ENCODE results near the gene ZMIZ1.
A peak's percentile ranks its signal among the peaks of the same experiment; 100 is the strongest.

Gene ZMIZ1

DNA sequence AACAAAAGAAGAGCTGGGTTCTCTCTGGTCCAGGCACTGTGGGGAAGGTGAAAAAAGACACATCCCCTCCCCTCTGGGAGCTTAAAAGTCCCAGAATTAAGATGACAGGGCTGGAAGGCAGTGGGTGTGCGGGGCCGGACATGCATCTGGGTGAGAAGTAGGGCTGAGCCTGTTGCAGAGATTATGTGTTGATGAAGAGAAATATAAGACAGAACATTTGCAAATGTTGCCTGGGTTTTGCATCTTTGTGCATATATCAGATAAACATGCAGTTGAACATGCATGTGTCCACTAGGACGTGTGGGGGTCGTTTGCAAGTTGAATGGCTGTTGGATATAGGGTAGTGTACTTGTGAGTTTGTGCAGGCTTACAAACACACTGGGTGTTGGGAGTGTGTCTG is 184.2 kb downstream of the ZMIZ1 start:
- no peaks in the 10 kb centered on the region for H3K27me3 ChIP-seq (ENCODE audit: control insufficient read depth, insufficient read depth, low read length)
- no peak overlapping the region for H3K27ac ChIP-seq (ENCODE audit: low read depth, low read length)
- H3K4me1 ChIP-seq (ENCODE audit: control insufficient read depth, insufficient read depth, low read length) = peaks cover 9% of the 10 kb centered on the region
- no peaks in the 10 kb centered on the region for H3K9me3 ChIP-seq (ENCODE audit: control insufficient read depth, insufficient read depth, low read length)
- no peak overlapping the region for H3K4me3 ChIP-seq (ENCODE audit: low read depth, low read length)
- H3K36me3 ChIP-seq (ENCODE audit: control insufficient read depth, insufficient read depth, low read length) = peaks cover 8% of the 10 kb centered on the region
- no peak overlapping the region for H3K9ac ChIP-seq (ENCODE audit: low read depth, low read length)

GRCh38 chr10:79253704-79254103 is 184.9 kb downstream of the ZMIZ1 start:
- Histone ChIP-seq H3K36me3 (ENCODE audit: control insufficient read depth, insufficient read depth, low read length) (peaks cover 8% of the 10 kb centered on the region), H3K4me3 (ENCODE audit: low read depth, low read length) (no peak overlapping the region)

GRCh38 chr10:79254333-79255006 is 185.7 kb downstream of the ZMIZ1 start:
- Histone ChIP-seq H3K4me1 (ENCODE audit: control insufficient read depth, insufficient read depth, low read length) (no peaks in the 10 kb centered on the region), H3K4me3 (ENCODE audit: low read depth, low read length) (no peak overlapping the region), H3K9ac (ENCODE audit: low read depth, low read length) (no peak overlapping the region), H3K27ac (ENCODE audit: low read depth, low read length) (no peak overlapping the region), H3K27me3 (ENCODE audit: control insufficient read depth, insufficient read depth, low read length) (no peaks in the 10 kb centered on the region), H3K36me3 (ENCODE audit: control insufficient read depth, insufficient read depth, low read length) (peaks cover 8% of the 10 kb centered on the region), H3K9me3 (ENCODE audit: control insufficient read depth, insufficient read depth, low read length) (no peaks in the 10 kb centered on the region)

More at GRCh38 chr10:79253704-79254103, 184.9 kb downstream of the ZMIZ1 start:
- Histone ChIP-seq H3K4me1 (ENCODE audit: control insufficient read depth, insufficient read depth, low read length) (peaks cover 2% of the 10 kb centered on the region; the same call in 1 of the 2 replicates), H3K27me3 (ENCODE audit: control insufficient read depth, insufficient read depth, low read length) (no peaks in the 10 kb centered on the region), H3K9ac (ENCODE audit: low read depth, low read length) (no peak overlapping the region), H3K9me3 (ENCODE audit: control insufficient read depth, insufficient read depth, low read length) (no peaks in the 10 kb centered on the region), H3K27ac (ENCODE audit: low read depth, low read length) (no peak overlapping the region)

- no peak overlapping the region for H3K27ac ChIP-seq (ENCODE audit: low read depth, low read length)
- H3K27me3 ChIP-seq (ENCODE audit: control insufficient read depth, insufficient read depth, low read length) = no peaks in the 10 kb centered on the region
- H3K4me1 ChIP-seq (ENCODE audit: control insufficient read depth, insufficient read depth, low read length) = no peaks in the 10 kb centered on the region
- no peak overlapping the region for H3K9ac ChIP-seq (ENCODE audit: low read depth, low read length)
- no peak overlapping the region for H3K4me3 ChIP-seq (ENCODE audit: low read depth, low read length)
- H3K9me3 ChIP-seq (ENCODE audit: control insufficient read depth, insufficient read depth, low read length) = no peaks in the 10 kb centered on the region
- peaks cover 8% of the 10 kb centered on the region for H3K36me3 ChIP-seq (ENCODE audit: control insufficient read depth, insufficient read depth, low read length)
These were observed 186.3 kb downstream of the ZMIZ1 start for GRCh38 chr10:79255007-79255507.

DNA sequence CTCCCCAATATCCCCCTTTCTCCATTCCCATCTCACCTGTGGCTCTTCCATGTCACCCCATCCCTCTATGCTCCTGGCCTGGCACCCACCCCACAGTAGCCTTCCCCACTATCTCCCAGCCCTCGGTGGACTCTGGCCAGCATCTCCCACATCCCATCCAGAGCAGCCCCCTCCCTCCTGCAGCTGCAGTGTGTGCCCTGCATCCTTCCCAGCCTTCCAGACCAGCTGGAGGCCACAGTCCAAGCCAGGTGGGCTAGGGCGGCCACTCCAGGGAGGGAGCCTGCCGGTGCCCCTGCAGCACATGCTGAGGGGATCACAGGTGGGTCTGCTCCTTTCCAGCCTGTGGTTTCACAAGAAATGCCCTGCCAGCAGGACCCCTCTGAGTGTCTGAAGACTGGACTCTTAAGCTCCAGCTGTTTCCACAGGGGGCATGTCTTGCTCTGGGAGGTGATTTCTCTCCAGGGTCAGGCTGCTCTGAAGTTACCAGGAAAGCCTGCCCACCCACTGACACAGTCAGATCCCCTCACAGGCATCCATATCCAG is 187.6 kb downstream of the ZMIZ1 start:
- Histone ChIP-seq H3K9ac (ENCODE audit: low read depth, low read length) (no peak overlapping the region), H3K4me3 (ENCODE audit: low read depth, low read length) (no peak overlapping the region), H3K27me3 (ENCODE audit: control insufficient read depth, insufficient read depth, low read length) (no peaks in the 10 kb centered on the region), H3K9me3 (ENCODE audit: control insufficient read depth, insufficient read depth, low read length) (no peaks in the 10 kb centered on the region), H3K27ac (ENCODE audit: low read depth, low read length) (no peak overlapping the region), H3K36me3 (ENCODE audit: control insufficient read depth, insufficient read depth, low read length) (peaks cover 8% of the 10 kb centered on the region), H3K4me1 (ENCODE audit: control insufficient read depth, insufficient read depth, low read length) (peaks cover 11% of the 10 kb centered on the region)

GRCh38 chr10:79258894-79259293 is 190.1 kb downstream of the ZMIZ1 start:
- Histone ChIP-seq H3K9me3 (ENCODE audit: control insufficient read depth, insufficient read depth, low read length) (no peaks in the 10 kb centered on the region), H3K9ac (ENCODE audit: low read depth, low read length) (no peak overlapping the region), H3K4me1 (ENCODE audit: control insufficient read depth, insufficient read depth, low read length) (peaks cover 17% of the 10 kb centered on the region), H3K27me3 (ENCODE audit: control insufficient read depth, insufficient read depth, low read length) (no peaks in the 10 kb centered on the region), H3K27ac (ENCODE audit: low read depth, low read length) (no peak overlapping the region), H3K36me3 (ENCODE audit: control insufficient read depth, insufficient read depth, low read length) (peaks cover 7% of the 10 kb centered on the region), H3K4me3 (ENCODE audit: low read depth, low read length) (no peak overlapping the region)

- no peaks in the 10 kb centered on the region for H3K9me3 ChIP-seq (ENCODE audit: control insufficient read depth, insufficient read depth, low read length)
- peaks cover 7% of the 10 kb centered on the region for H3K36me3 ChIP-seq (ENCODE audit: control insufficient read depth, insufficient read depth, low read length)
- H3K27ac ChIP-seq (ENCODE audit: low read depth, low read length) = no peak overlapping the region
- no peak overlapping the region for H3K9ac ChIP-seq (ENCODE audit: low read depth, low read length)
- H3K4me3 ChIP-seq (ENCODE audit: low read depth, low read length) = no peak overlapping the region
- H3K27me3 ChIP-seq (ENCODE audit: control insufficient read depth, insufficient read depth, low read length) = no peaks in the 10 kb centered on the region
- peaks cover 17% of the 10 kb centered on the region for H3K4me1 ChIP-seq (ENCODE audit: control insufficient read depth, insufficient read depth, low read length)
These were observed 191.1 kb downstream of the ZMIZ1 start for GRCh38 chr10:79259834-79260233.

DNA sequence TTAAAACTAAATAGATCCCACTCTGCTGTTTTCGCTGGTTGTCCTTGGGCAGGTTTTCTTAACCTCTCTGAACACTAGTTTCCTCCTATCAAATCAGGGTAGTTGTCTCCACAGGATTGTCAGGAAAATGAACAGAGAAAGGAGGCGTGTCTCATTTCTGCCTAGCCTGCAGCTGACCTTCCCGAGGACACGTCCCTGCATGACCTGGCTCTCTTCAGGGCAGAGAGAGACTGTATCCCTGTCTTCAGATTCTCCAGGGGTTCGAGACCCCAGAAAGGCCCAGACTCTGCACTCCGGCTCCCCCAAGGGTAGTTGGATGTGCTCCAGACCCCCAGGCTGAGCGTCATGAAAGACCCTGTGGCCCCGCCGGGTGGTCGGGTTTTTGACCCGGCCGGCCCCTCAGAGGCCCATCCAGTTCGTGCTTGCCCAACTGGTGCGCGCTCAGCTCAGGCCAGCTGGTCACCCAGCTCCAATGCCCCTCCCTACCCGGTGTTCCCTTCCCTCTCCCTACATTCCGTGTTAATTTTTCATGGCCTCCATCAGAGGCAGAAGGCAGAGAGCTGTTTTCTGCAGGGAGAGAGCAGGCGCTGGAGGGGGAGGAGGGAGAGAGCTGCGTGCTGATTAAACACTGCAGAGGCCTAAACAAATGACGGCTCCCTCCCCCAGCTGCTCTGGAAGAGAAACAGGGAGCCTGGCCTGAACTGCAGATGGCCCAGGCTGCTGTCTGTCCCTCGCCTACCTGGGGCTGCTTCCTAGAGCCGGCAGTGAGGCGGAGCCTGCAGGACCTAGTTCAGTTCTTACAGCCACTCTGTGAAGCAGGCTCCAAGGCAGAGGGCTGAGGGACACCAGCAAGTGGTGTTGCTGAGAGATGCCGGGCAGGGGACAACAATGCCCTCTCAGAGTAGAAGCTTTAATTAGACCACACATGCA is 192.3 kb downstream of the ZMIZ1 start:
- peaks cover 17% of the 10 kb centered on the region for H3K4me1 ChIP-seq (ENCODE audit: control insufficient read depth, insufficient read depth, low read length)
- peaks cover 7% of the 10 kb centered on the region for H3K36me3 ChIP-seq (ENCODE audit: control insufficient read depth, insufficient read depth, low read length)
- no peak overlapping the region for H3K4me3 ChIP-seq (ENCODE audit: low read depth, low read length)
- H3K9ac ChIP-seq (ENCODE audit: low read depth, low read length) = no peak overlapping the region
- H3K27ac ChIP-seq (ENCODE audit: low read depth, low read length) = peak overlapping the region; percentile 36
- no peaks in the 10 kb centered on the region for H3K9me3 ChIP-seq (ENCODE audit: control insufficient read depth, insufficient read depth, low read length)
- H3K27me3 ChIP-seq (ENCODE audit: control insufficient read depth, insufficient read depth, low read length) = no peaks in the 10 kb centered on the region

DNA sequence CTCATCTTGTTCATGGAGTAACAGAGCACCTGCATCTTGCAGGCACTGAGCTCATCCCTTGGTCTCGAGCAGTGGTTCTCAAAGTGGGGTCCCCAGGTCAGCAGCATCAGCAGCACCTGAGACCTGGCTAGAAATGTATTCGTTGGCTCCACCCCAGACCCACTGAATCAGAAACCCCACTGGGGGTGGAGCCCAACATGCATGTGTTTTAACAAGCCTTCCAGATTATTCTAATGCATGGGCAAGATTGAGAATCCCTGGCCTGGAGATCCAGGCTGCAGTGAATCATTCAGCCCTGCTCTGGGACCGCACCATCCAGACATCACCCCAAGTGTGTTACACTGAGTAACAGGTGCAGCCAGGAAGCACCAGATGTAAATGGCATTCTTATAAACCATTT is 193.4 kb downstream of the ZMIZ1 start:
- Histone ChIP-seq H3K36me3 (ENCODE audit: control insufficient read depth, insufficient read depth, low read length) (peaks cover 4% of the 10 kb centered on the region; the same call in 1 of the 2 replicates), H3K4me1 (ENCODE audit: control insufficient read depth, insufficient read depth, low read length) (peaks cover 17% of the 10 kb centered on the region), H3K9ac (ENCODE audit: low read depth, low read length) (no peak overlapping the region), H3K27ac (ENCODE audit: low read depth, low read length) (no peak overlapping the region), H3K27me3 (ENCODE audit: control insufficient read depth, insufficient read depth, low read length) (no peaks in the 10 kb centered on the region), H3K9me3 (ENCODE audit: control insufficient read depth, insufficient read depth, low read length) (no peaks in the 10 kb centered on the region), H3K4me3 (ENCODE audit: low read depth, low read length) (no peak overlapping the region)

GRCh38 chr10:79262959-79263746 is 194.4 kb downstream of the ZMIZ1 start:
- H3K9ac ChIP-seq (ENCODE audit: low read depth, low read length) = no peak overlapping the region
- H3K9me3 ChIP-seq (ENCODE audit: control insufficient read depth, insufficient read depth, low read length) = no peaks in the 10 kb centered on the region
- no peaks in the 10 kb centered on the region for H3K27me3 ChIP-seq (ENCODE audit: control insufficient read depth, insufficient read depth, low read length)
- peaks cover 4% of the 10 kb centered on the region; the same call in 1 of the 2 replicates for H3K36me3 ChIP-seq (ENCODE audit: control insufficient read depth, insufficient read depth, low read length)
- no peak overlapping the region for H3K27ac ChIP-seq (ENCODE audit: low read depth, low read length)
- peaks cover 17% of the 10 kb centered on the region for H3K4me1 ChIP-seq (ENCODE audit: control insufficient read depth, insufficient read depth, low read length)
- no peak overlapping the region for H3K4me3 ChIP-seq (ENCODE audit: low read depth, low read length)

Data from HUES48 (cell line).